Measurements from ENCODE around the gene RBM19.
"Not testable (repeated sequence)": the region's sequence is repeated elsewhere in the genome, so short reads cannot be mapped to it uniquely, and the experiment has no call there.

Gene RBM19

GRCh38 chr12:113809462-113810220, 156.5 kb downstream of the RBM19 start:
- DNase-seq (ENCODE audit: low read depth in 3 of 3, low spot score in 1 of 3) = not testable (repeated sequence)

GRCh38 chr12:113808095-113808951, 157.8 kb downstream of the RBM19 start:
- DNase-seq (ENCODE audit: low read depth in 3 of 3, low spot score in 1 of 3) = no peak

DNA sequence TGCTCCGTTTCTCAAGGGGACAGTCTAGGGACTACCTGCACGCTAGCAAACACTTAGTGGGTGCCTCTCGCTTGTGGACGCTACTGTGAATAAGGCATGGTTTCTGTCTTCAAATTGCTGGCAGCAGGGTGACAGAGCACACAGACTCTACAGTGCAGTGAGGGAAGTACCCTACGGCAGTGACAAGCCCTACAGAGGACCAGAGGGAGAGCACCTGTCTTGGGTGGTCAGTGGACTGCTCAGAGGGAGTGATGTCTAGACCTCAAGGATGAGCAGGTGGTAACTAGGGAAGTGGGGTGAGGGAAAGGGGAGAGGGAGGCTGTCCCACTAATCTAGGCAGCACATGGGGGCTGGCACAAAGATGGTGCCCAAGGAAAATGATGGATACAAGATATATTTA, 160.5 kb downstream of the RBM19 start:
- DNase-seq (ENCODE audit: low read depth in 3 of 3, low spot score in 1 of 3) = no peak

DNA sequence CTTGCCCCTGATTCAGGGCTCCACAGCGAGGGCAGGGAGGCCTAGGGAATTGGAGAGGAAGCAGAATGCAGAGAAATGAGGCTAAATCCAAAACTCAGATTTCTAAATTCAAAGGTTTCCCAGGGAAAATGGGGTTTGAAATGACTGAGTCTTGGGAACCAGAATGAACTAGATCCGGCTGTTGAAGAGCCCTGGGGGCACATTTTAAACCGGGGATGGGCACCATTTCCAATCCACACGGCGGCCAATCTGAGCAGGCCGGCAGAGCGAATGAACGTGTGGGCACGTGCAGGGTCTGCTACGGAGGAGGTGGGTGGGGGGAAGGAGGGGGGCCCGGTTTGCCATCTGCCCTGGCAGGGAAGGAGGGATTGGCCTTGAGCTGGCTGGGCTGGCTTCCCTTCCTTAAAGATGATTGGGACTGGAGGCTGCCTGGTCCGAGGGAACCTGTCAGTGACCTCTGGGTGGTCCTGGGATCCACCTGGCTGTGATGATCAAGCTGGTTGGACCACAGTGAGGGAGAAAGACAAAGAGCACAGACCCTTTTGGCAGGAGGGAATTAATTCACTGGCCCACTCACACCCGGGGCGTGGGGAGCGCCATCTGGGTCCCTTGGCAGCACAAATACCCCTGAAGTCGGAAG, 161.0 kb downstream of the RBM19 start:
- DNase-seq (ENCODE audit: low read depth in 3 of 3, low spot score in 1 of 3) = no peak

DNA sequence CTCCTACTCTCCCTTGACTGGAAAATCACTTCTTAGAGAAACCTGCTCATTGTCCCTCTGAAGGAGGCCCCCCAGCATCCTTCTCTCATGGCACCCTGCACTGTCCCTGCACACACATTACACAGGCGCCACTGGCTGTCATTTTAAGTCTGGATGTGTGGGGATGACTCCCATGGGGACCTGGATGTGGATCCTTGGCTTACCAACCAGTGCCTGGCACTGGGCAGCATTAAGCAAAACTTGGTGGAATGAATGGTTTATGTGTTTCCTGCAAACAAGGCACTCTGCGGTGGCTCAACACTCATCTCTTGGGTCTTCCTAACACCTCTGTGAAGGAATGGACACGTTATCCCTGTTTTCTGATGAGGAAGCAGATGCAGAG, 162.4 kb downstream of the RBM19 start:
- no peak for DNase-seq (ENCODE audit: low read depth in 3 of 3, low spot score in 1 of 3)

- DNase-seq (ENCODE audit: low read depth in 3 of 3, low spot score in 1 of 3) = no peak
Measured at GRCh38 chr12:113802966-113803758, 163.0 kb downstream of the RBM19 start.

- DNase-seq (ENCODE audit: low read depth in 3 of 3, low spot score in 1 of 3) = no peak
Measured at GRCh38 chr12:113802000-113802749, 163.9 kb downstream of the RBM19 start.

DNA sequence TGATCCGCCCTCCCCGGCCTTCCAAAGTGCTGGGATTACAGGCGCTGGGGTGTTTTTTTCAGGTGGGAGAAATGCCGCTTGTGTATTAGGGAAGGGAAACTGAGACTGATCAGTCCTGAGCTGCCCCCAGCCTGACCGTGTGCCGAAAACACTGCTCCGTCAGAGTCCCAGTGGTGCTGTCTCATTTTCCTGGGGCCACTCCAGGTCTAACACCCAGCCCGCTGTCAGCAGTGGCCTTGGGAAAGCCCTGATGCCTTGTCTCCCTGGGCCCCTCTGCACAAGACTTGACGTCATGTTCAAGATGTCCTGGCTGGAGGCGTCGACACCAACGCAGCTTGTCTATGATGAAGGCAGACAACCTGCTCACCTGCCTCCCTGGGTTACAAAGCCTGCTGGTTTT, 165.9 kb downstream of the RBM19 start:
- no peak for DNase-seq (ENCODE audit: low read depth in 3 of 3, low spot score in 1 of 3)

- DNase-seq (ENCODE audit: low read depth in 3 of 3, low spot score in 1 of 3) = no peak
Measured at GRCh38 chr12:113798552-113798951, 167.6 kb downstream of the RBM19 start.

DNA sequence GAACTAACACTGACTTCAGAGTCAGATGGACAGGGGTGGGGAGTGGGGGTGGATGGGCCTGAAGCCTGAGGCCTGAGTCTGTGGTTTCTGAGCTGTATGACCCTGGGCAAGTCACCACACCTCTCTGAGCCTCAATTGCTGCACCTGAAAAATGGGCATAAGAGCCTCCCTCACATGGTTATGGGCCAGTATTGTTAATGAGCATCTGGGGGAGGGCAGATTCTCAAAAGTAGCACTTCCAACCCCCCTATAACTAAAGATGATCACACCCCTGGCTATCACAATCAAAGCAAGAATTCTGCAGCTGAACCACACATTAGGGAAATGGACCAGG, 168.6 kb downstream of the RBM19 start:
- DNase-seq (ENCODE audit: low read depth in 3 of 3, low spot score in 1 of 3) = no peak

DNA sequence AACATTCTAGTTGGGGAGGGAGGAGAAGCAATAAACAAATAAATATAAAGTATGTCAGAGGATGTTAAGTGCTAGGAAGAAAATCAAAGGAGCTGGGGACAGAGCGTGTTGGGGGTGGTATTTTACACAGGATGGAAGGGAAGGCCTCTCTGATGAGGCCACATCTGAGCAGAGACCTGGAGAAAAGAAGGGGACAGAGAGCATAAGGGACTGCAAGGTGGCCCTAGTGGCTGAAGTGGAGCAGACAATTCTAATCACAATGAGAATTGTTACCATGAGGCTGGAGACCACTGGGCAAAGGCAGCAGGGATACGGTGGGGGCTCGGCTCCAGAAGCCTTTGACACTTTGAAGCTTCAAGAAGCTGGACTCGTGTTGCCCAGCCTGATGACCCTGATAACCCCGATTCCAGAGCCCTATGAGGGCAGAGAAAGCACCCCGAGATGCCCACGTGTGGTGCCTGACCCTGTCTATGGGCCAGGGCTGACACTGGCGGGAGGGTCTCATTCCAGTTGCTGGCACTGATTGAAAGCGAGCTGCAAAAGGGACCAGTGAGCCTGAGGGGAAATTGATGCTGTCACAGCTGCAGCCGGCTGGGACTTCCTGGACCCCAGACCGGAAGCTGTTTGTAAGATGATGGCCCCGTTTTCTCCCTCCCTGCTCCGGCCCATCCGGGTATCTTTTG, 169.1 kb downstream of the RBM19 start:
- DNase-seq (ENCODE audit: low read depth in 3 of 3, low spot score in 1 of 3) = no peak

DNA sequence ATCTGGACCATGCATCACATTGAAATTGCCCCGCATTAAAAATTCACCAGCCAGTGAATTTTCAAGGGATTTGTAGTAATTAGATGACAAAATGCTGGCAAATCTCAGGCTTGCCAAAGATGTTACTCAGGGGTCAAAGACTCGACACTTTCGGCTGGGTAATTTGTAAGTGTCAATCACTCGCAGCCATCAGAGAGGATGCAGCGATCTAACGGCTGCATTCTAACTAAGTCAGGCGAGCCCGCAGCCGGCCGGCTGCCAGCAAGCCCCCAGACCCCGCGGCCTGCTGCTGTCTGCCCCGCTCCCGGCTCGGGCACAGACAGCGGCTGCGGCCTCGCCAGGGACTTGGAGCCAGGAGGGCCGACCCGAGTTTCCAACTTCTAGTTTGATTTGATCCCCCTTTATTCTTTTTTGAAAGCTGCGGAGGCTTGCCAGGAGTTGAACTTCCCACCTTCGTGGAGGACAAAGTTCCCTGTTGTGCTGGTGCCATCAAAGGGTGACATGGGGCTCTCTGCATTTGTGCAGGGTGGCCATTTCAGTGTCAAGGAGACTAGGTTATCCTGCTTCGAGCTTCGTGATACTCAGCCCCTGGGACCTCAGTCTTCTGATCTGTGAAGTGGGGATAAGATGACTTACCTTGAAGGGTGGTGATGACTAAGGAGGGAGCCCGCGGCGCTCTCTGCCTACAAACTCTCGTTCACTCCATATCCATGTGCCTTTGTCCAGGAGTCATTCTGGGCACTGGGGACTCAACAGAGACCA, 169.9 kb downstream of the RBM19 start:
- no peak for DNase-seq (ENCODE audit: low read depth in 3 of 3, low spot score in 1 of 3)

DNA sequence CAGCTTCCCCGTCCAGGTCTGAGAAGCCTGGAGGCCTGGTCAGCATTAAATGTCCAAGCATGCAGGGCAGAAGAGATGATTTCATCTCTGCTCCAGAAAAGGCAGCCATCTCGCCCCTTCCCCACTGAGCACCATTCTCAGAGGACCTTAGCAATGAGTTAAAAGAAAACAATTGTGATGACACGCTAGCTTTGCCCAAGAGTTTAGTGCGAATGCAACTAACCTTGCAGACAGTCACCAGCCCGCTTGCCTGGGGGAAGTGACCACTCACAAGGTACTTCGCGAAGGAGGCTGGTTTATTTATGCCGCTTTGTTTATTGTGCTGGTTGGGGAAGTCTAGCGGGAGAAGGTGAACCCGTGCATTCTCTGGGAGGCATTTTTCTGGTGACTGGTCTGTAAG, 170.7 kb downstream of the RBM19 start:
- no peak for DNase-seq (ENCODE audit: low read depth in 3 of 3, low spot score in 1 of 3)

DNA sequence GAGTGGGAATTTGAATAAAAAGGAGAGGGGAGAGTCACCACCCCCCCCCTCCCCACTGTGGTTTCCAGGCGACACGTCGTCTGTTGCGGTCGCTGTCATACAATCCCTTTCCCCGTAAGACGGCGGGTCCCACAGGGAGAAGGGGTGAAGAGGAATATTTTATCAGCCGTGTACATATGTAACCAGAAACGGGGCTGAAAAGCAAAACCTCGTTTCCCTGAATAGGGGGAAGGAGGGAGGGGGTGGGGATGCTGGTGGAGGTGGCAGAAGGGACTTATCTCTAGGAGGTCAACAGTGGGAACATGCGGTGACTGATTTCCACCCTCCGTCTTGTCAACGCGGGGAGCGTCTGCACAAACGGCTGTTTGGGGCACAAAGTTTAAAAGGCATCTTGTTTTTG, 171.4 kb downstream of the RBM19 start:
- no peak for DNase-seq (ENCODE audit: low read depth in 3 of 3, low spot score in 1 of 3)

DNA sequence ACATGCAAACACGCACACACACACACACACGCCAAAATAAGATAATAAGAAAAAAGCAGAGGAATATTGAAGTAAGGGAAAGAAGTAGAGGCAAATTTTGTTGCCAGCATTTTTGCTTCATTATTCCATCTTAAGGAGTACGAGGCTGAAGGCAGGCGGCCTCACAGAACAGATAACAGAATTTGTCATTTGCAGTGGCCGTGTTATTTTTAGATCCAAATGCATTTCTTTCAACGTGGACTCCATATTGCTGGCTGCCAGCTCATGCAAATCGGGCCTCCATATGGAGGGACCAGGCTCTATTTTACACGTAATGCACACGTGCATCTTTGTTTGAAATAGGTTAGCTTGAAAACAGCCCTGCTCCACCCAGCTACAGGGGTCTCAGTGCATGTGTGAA, 172.9 kb downstream of the RBM19 start:
- no peak for DNase-seq (ENCODE audit: low read depth in 3 of 3, low spot score in 1 of 3)

GRCh38 chr12:113792450-113792849, 173.7 kb downstream of the RBM19 start:
- DNase-seq (ENCODE audit: low read depth in 3 of 3, low spot score in 1 of 3) = no peak

DNA sequence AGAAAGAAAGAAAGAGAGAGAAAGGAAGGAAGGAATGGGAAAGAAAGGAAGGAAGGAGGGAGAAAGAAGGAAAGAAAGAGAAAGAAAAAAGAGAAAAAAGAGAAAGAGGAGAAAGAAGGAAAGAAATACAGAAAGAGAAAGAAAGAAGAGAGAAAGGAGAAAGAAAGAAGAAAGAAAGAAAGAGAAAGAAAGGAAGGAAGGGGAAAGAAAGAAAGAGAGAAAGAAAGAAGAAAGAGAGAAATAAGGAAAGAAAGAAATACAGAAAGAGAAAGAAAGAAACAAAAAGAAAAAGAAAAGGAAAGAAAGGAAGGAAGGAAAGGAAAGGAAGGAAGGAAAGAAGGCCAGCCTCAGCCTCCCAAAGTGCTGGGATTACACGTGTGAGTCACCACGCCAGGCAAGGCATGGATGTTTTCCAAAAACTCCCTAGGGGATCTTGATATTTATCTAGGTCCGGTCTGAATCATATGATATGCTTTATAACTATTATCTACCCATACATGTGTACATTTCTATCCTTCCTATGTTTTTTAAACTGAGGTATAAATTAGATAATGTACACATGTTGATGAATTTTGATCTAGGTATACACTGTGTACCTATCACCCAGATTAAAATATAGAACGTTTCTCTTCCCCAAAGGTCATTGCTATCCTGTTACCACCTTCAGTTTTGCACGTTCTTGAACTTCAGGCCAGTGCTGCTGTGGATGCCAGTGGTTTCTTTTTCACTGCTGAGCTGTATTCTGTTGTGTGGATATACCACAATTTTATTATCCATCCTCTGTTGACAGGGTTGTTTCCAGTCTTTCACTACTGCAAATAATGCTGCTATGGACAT, 177.9 kb downstream of the RBM19 start:
- DNase-seq (ENCODE audit: low read depth in 3 of 3, low spot score in 1 of 3) = no peak

DNA sequence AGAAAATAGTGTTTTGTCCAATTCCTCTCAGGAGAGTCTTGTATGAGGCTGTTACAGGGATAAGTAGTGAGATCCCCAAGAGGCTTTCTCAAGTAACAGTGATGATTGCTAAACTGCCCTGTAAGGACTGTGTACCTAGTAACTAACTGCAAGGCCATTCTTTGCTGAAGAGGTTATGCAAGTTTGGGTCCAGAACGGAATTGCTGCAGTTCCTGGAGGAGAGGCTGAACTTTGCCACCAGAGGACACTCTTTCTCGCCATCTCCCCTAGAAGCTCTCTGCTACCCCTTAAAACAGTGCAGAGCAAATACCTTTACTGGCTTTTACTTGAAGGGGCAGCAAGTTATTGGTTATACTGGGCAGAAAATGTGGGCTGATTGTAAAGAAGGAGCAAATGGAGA, 180.0 kb downstream of the RBM19 start:
- no peak for DNase-seq (ENCODE audit: low read depth in 3 of 3, low spot score in 1 of 3)

Measured in stimulated activated CD4-positive, alpha-beta T cell treated with anti-CD3 and anti-CD28 coated beads, TNF-alpha, amount 100 ng/mL, for 1 hour (primary cell).